ENCODE measurements around the gene APOBEC3H.

GRCh38 chr22:39135092-39135896, 38.2 kb downstream of the APOBEC3H start:
- peak; percentile 36 to 57 (median 51) for TF ChIP-seq CTCF (IDR thresholded peaks at IDR 0.05)
- TF ChIP-seq POLR2A (IDR thresholded peaks at IDR 0.05; ENCODE audit: low read depth), result no peak
- TF ChIP-seq POLR2AphosphoS5 (IDR thresholded peaks at IDR 0.05), result peak in 1 of 2 donors; percentile 23

Measured in esophagus muscularis mucosa (tissue), 3 donors.